Nephron (organoid): ENCODE measurements around the gene CORO7.
A peak's percentile ranks its signal among the peaks of the same experiment; 100 is the strongest.

Experiments used
- H3K27ac Mint-ChIP-seq, 3 experiments: 2 replicates each; pipeline ENCODE4 v1.8.0; 2020; ENCODE audit warnings: mixed read lengths in 3 of 3, mild to moderate bottlenecking in 2 of 3, moderate library complexity in 1 of 3
- H3K27me3 Mint-ChIP-seq: 2 replicates; pipeline ENCODE4 v1.8.0; 2021; ENCODE audit warnings: low read depth, mild to moderate bottlenecking, moderate library complexity, mixed read lengths
- H3K36me3 Mint-ChIP-seq: 2 replicates; pipeline ENCODE4 v1.8.0; 2020; ENCODE audit warnings: low read depth, mixed read lengths
- H3K4me1 Mint-ChIP-seq: 2 replicates; pipeline ENCODE4 v1.8.0; 2020; ENCODE audit warnings: mixed read lengths
- H3K4me3 Mint-ChIP-seq, 3 experiments: 2 replicates each; pipeline ENCODE4 v1.8.0; 2020; ENCODE audit warnings: mild to moderate bottlenecking in 3 of 3, mixed read lengths in 3 of 3, moderate library complexity in 2 of 3
- H3K9me3 Mint-ChIP-seq: 2 replicates; pipeline ENCODE4 v1.8.0; 2020; ENCODE audit warnings: mixed read lengths
- TF ChIP-seq, protein P1 (sequence below), 3 experiments: fragments of 200-600 bp; sonication (generic); IDR thresholded peaks; one replicate each; pipeline ENCODE4 v1.5.0; 2021; ENCODE audit warnings: antibody characterized with exemption in 3 of 3; ENCODE audit not compliant: unreplicated experiment in 3 of 3

Gene CORO7

DNA sequence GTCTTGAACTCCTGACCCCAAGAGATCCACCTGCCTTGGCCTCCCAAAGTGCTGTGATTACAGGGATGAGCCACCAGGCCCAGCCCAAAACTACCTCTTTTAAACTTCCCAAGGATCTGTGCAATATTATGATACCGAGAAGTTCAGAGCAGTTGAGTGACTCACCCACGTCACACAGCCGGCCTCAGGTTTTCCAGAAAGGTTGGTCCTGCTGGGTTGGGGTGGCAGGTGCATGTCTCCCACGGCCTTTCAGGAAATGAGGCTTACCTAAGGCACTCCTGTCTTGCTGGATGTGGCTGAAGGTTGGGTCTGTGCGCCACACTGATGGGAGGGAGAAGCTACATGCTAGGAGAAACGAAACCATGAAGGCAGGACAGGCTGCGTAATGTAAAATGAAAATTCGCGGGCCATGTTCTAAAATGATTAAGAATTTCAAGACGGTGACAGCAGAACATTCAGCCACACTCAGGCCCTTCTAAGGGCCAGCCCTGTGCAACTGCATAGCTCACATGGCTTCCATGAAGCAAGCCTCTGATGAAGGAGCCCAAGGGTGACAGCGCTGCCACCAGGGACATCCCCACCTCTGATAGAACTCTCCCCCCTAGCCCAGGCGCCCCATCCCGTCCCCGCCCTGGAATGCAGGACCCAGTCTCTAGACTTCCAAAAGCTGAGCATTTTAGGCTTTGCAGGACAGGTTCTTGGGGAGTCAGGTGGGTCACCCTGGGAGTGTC, 107.1 kb downstream of the CORO7 start:
- Mint-ChIP-seq H3K27me3 (peaks cover 8% of the 10 kb centered on the region), H3K36me3 (no peaks in the 10 kb centered on the region), H3K27ac (peak overlapping the region; percentile 9 to 68 (median 60)), H3K4me3 (peak overlapping the region; percentile 18 to 80 (median 52)), H3K9me3 (no peaks in the 10 kb centered on the region), H3K4me1 (peaks cover 20% of the 10 kb centered on the region)
- TF ChIP-seq, protein P1, sequence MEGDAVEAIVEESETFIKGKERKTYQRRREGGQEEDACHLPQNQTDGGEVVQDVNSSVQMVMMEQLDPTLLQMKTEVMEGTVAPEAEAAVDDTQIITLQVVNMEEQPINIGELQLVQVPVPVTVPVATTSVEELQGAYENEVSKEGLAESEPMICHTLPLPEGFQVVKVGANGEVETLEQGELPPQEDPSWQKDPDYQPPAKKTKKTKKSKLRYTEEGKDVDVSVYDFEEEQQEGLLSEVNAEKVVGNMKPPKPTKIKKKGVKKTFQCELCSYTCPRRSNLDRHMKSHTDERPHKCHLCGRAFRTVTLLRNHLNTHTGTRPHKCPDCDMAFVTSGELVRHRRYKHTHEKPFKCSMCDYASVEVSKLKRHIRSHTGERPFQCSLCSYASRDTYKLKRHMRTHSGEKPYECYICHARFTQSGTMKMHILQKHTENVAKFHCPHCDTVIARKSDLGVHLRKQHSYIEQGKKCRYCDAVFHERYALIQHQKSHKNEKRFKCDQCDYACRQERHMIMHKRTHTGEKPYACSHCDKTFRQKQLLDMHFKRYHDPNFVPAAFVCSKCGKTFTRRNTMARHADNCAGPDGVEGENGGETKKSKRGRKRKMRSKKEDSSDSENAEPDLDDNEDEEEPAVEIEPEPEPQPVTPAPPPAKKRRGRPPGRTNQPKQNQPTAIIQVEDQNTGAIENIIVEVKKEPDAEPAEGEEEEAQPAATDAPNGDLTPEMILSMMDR (IDR thresholded peaks at IDR 0.05; ENCODE audit: unreplicated experiment in 3 of 3), result no peak

DNA sequence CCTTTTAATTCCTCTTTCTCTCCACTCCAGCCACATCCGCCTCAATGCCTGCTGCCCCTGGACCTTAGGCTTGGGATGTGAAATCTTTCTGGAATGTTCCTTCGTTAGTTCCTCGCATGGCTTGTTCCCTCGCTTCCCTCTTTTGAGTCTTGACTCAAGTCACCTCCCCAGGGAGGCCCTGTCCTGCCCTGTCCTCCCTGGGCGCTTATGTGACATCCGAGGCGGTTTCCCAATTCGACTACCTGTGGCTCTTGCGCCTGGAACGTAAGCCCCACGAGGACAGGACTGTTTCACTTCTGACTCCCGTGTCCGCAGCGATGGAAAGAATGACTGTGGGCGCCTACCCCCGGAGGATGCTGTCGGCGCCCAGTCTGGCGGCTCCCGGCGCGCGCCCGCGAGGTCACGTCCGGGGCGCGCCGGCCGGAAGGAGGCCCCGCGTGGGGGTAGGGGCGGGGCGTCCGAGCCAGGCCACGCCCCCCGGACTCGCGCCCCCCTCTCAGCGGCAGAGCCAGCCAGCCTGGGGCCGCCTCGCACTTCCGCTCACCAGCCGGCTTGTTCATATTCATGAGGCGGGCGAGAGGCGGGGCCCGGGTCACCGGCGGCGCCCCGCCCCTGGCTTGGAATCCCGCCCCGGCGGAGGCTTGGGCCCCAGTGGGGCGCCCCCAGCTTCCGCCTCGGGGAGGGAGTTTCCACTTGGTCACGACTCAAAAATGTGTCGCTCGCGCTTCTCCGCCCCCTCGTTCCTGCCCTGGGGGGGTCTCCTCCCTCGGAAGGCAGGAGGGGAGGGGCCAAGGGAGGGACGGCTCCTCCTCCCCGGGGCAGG, 109.0 kb downstream of the CORO7 start:
- Mint-ChIP-seq H3K36me3 (no peaks in the 10 kb centered on the region), H3K9me3 (no peaks in the 10 kb centered on the region), H3K27ac (peak overlapping the region; percentile 83 to 96 (median 95)), H3K4me3 (peak overlapping the region; percentile 80 to 89 (median 81)), H3K4me1 (peaks cover 22% of the 10 kb centered on the region), H3K27me3 (peaks cover 5% of the 10 kb centered on the region)
- TF ChIP-seq, protein P1 (IDR thresholded peaks at IDR 0.05; ENCODE audit: unreplicated experiment in 3 of 3), result peak in 1 of 3 experiments; percentile 8

DNA sequence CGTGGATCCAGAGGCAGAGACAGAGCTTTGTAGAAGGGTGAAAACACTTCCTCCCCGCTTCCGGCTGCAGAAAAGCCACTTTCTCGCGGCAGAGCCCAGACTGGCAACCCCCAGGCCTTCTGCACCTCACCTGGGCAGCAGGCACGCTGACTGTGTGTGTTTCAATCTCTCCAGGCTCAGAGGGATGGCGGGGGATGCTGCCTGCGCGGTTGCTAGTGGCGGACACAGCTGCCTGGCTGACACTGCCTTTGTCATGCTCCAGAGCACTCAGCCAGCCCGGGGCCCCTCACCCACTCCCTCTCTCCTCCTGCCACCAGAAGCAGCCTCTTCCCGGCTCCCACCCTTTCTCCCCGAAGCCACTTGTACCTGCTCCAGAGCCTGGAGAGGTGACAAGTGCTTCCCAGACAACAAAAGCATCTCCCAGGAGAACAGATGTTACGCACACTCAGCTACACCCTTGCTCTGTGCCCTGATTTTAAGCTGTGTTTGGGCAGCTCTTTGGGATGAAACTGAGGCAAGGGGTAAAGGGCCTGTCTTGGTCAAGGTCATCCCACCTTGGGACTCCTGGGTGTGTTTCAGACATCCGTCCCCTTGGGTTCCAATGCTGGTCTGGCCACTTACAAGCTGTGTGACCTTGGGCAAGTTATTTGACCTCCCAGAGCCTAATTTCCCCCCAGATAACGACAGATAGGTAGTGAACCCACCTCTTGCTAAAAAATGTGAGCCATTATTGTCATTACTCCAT, 109.8 kb downstream of the CORO7 start:
- Mint-ChIP-seq H3K4me1 (peaks cover 22% of the 10 kb centered on the region), H3K27me3 (peaks cover 5% of the 10 kb centered on the region), H3K36me3 (no peaks in the 10 kb centered on the region), H3K4me3 (peak overlapping the region; percentile 76 to 89 (median 78)), H3K27ac (peak overlapping the region; percentile 83 to 95 (median 95)), H3K9me3 (no peaks in the 10 kb centered on the region)
- TF ChIP-seq, protein P1 (IDR thresholded peaks at IDR 0.05; ENCODE audit: unreplicated experiment in 3 of 3), result no peak
